Thoracic aorta (tissue), 2 donors: ENCODE results near the gene PIGC. TPM values are rescaled to one million over a fixed set of nuclear protein-coding genes. Genes with fewer than 3 reads are reported as not detected.

Experiments
- ATAC-seq: fragments of 150-250 bp; one replicate; pipeline ENCODE4 v1.8.0; 2017; ENCODE audit warnings: low read depth; ENCODE audit not compliant: insufficient number of reproducible peaks, low FRiP score
- DNase-seq: peaks from one replicate; pipeline ENCODE4 v3.0.0-alpha.2; 2020; ENCODE audit warnings: low spot score
- H3K27ac ChIP-seq, 2 donors: fragments of 200-600 bp; sonication (generic); 1 replicate in 1 of 2; 2 replicates in 1 of 2; pipeline ENCODE4 v1.5.1; 2016; ENCODE audit warnings: mild to moderate bottlenecking in 2 of 2, moderate library complexity in 2 of 2
- H3K27me3 ChIP-seq: fragments of 200-600 bp; sonication (generic); replicated peaks from 2 replicates; pipeline ENCODE4 v1.6.0; 2016; ENCODE audit warnings: mild to moderate bottlenecking; ENCODE audit not compliant: insufficient read depth
- H3K36me3 ChIP-seq: fragments of 200-600 bp; sonication (generic); one replicate; pipeline ENCODE4 v1.5.1; 2016
- H3K4me1 ChIP-seq, 2 donors: fragments of 200-600 bp; sonication (generic); 1 replicate in 1 of 2; 2 replicates in 1 of 2; pipeline versions ENCODE4 v1.5.1 to v1.6.0; 2016; ENCODE audit warnings: low read depth in 2 of 2, mild to moderate bottlenecking in 1 of 2; ENCODE audit not compliant: control insufficient read depth in 1 of 2
- H3K4me3 ChIP-seq: fragments of 200-600 bp; sonication (generic); 2 replicates; pipeline ENCODE4 v1.5.1; 2016; ENCODE audit warnings: mild to moderate bottlenecking
- H3K9me3 ChIP-seq: fragments of 200-600 bp; sonication (generic); 2 replicates; pipeline ENCODE4 v1.5.1; 2016
- total RNA-seq, 2 donors: library from RNA; depleted of rRNA; stranded (reverse); fragments of >200 nt; gene quantifications; one replicate each; pipeline versions ENCODE4 v1.1.0 to v1.2.3, GENCODE V29; 2016
- TF ChIP-seq, protein P1 (sequence below): fragments of 200-600 bp; sonication (generic); IDR thresholded peaks from one replicate; pipeline ENCODE4 v1.5.1; 2019; ENCODE audit warnings: antibody characterized with exemption

PIGC gene
- total RNA-seq, 2 donors from 2014 or later, result 14.3 to 20.2 TPM

DNA sequence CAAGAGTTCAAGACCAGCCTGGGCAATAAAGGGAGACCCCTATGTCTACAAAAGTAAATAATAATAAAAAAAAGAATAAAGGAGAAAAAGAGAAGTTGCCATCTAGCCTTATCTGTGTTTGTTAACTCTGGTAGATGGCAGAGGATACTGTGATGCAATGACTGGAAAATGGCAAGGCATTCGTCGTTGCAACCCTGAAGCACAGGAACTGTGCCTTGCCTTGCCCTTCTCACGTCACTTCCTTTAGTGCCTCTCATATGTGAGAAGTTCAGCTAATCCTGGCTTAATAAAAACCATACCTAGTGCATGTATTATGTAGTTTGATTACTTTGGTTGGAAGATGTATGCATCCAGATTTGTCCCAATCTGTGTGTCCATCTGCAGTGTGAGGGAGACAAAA, 25.8 kb upstream of the PIGC start:
- DNase-seq (no peak), ATAC-seq (no peak)
- no peak overlapping the region for H3K4me3 ChIP-seq
- H3K4me1 ChIP-seq, result peaks cover 6 to 9% of the 10 kb centered on the region in 2 donors
- H3K27ac ChIP-seq, result no peak overlapping the region
- no peaks in the 10 kb centered on the region for H3K9me3 ChIP-seq
- no peaks in the 10 kb centered on the region for H3K27me3 ChIP-seq
- TF ChIP-seq, protein P1, sequence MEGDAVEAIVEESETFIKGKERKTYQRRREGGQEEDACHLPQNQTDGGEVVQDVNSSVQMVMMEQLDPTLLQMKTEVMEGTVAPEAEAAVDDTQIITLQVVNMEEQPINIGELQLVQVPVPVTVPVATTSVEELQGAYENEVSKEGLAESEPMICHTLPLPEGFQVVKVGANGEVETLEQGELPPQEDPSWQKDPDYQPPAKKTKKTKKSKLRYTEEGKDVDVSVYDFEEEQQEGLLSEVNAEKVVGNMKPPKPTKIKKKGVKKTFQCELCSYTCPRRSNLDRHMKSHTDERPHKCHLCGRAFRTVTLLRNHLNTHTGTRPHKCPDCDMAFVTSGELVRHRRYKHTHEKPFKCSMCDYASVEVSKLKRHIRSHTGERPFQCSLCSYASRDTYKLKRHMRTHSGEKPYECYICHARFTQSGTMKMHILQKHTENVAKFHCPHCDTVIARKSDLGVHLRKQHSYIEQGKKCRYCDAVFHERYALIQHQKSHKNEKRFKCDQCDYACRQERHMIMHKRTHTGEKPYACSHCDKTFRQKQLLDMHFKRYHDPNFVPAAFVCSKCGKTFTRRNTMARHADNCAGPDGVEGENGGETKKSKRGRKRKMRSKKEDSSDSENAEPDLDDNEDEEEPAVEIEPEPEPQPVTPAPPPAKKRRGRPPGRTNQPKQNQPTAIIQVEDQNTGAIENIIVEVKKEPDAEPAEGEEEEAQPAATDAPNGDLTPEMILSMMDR, result no peak
- no peaks in the 10 kb centered on the region for H3K36me3 ChIP-seq

DNA sequence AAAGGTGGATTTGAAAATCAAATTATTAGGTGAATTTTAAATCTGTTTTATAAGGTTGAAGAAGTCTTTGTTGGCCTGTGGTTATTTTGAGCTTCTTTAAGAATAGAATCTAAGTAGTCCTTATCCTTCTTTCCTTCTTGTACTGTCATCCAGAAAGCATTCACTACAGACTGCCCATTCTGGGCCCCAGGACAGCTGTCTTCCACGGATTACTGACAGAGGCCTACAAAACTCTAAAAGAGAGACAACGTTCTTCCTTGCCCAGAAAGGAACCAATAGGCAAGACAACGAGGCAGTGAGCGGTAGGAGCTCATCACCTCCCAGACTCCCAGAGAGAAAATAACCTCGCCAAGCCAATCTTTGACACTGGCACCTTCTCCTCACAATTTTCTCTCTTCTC, 24.4 kb upstream of the PIGC start:
- no peak overlapping the region for H3K4me3 ChIP-seq
- no peaks in the 10 kb centered on the region for H3K36me3 ChIP-seq
- no peak for DNase-seq
- H3K27me3 ChIP-seq, result no peaks in the 10 kb centered on the region
- TF ChIP-seq, protein P1, result no peak
- ATAC-seq, result no peak
- no peak overlapping the region for H3K27ac ChIP-seq
- no peaks in the 10 kb centered on the region for H3K9me3 ChIP-seq
- H3K4me1 ChIP-seq, result peaks cover 0 to 4% of the 10 kb centered on the region in 2 donors

DNA sequence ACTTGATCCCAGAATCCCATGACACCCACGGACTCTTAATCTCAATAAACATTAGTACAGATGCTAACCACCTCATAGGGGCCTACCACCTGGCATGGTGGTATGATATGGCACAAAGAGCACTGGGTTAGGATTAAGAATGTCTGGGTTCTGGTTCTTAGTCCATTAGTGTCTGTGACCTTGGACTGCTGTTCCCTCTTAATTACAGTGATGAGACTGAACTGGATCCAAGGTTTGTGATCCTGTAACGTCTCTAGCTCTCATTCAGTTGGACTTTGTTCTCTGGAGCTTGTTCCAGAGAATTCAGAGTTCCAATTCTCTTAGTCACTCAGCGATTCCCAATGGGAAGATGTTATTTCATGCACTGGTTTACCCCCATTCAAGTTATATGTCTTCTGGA, 23.6 kb upstream of the PIGC start:
- TF ChIP-seq, protein P1, result no peak
- Histone ChIP-seq H3K4me3 (no peak overlapping the region), H3K4me1 (no peaks in the 10 kb centered on the region), H3K36me3 (no peaks in the 10 kb centered on the region), H3K27me3 (no peaks in the 10 kb centered on the region), H3K9me3 (no peaks in the 10 kb centered on the region), H3K27ac (no peak overlapping the region)
- ATAC-seq (no peak), DNase-seq (no peak)

DNA sequence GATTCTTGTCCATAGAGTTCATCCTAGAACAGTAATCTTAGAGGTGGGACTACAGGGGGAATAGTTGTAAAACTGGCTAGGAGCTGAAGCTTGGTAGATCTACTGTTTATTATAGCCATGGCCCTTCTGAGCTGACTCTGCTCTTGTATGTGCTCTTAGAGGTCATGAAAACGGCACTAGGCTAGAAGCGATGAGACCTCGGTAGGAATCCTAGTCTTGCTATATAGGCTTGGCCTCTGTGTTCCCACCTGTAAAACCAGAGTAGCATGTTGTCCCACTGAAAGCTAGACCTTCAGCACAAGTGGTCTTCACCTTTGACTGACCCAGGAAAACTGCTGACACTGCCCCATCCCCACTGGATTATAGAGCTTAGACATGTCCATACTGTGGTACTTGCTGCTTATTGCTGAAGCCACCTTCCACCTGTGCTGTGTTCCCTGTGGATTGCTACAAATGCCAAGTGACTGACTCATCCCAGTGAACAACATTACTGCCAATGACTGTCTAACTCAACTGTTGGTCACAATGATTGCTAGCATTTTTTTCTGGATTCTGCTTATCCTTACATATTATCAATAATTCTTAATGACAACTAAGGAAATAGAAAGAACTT, 23.0 kb upstream of the PIGC start:
- no peaks in the 10 kb centered on the region for H3K27me3 ChIP-seq
- DNase-seq (no peak), ATAC-seq (no peak)
- H3K27ac ChIP-seq, result no peak overlapping the region
- H3K4me3 ChIP-seq, result no peak overlapping the region
- no peaks in the 10 kb centered on the region for H3K4me1 ChIP-seq
- H3K36me3 ChIP-seq, result no peaks in the 10 kb centered on the region
- no peaks in the 10 kb centered on the region for H3K9me3 ChIP-seq
- TF ChIP-seq, protein P1, result no peak

DNA sequence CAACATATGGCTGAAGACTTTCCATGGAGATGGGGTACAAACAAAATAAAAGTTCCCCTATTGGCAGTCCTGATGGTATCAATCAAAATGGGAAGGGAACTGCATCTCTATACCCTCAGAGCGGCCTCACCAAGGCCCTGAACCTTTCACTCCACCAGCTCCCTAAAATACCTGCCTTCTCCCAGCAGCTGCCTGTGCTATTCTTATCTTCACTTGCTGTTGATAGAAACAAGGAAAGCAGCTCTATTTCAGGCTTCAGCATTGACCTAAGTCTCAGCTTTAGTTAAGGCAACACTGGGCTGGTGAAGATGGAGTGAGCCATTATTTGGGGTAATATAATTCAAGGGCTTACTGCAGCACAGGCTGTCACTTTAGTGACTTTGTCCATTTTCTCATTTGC, 21.7 kb upstream of the PIGC start:
- no peak overlapping the region for H3K4me3 ChIP-seq
- no peaks in the 10 kb centered on the region for H3K36me3 ChIP-seq
- TF ChIP-seq, protein P1, result no peak
- no peaks in the 10 kb centered on the region for H3K4me1 ChIP-seq
- no peak overlapping the region for H3K27ac ChIP-seq
- ATAC-seq, result no peak
- no peak for DNase-seq
- no peaks in the 10 kb centered on the region for H3K27me3 ChIP-seq
- no peaks in the 10 kb centered on the region for H3K9me3 ChIP-seq
